Esophagus (tissue), 2 donors: ENCODE measurements around the gene FADS1. TPM values are rescaled to one million over a fixed set of nuclear protein-coding genes. Genes with fewer than 3 reads are reported as not detected.

Experiments used
- H3K27ac ChIP-seq, 2 donors: one replicate each; pipeline ENCODE4 v1.5.1; 2013; ENCODE audit warnings: low read depth in 2 of 2, mild to moderate bottlenecking in 2 of 2, inconsistent platforms in 1 of 2, low read length in 1 of 2, moderate library complexity in 1 of 2
- H3K27me3 ChIP-seq, 2 donors: one replicate each; pipeline ENCODE4 v1.6.1; 2013; ENCODE audit warnings: low read length in 2 of 2, control low read depth in 1 of 2, mild to moderate bottlenecking in 1 of 2; ENCODE audit not compliant: insufficient read depth in 2 of 2, control insufficient read depth in 1 of 2
- H3K36me3 ChIP-seq, 2 donors: one replicate each; pipeline ENCODE4 v1.6.1; 2013; ENCODE audit warnings: low read length in 1 of 2; ENCODE audit not compliant: control insufficient read depth in 2 of 2, insufficient read depth in 2 of 2
- H3K4me1 ChIP-seq, 2 donors: one replicate each; pipeline ENCODE4 v1.6.1; 2013; ENCODE audit warnings: low read length in 1 of 2; ENCODE audit not compliant: control insufficient read depth in 2 of 2, insufficient read depth in 2 of 2
- H3K4me3 ChIP-seq, 2 donors: one replicate each; pipeline ENCODE4 v1.5.1; 2013; ENCODE audit warnings: low read length in 2 of 2, mild to moderate bottlenecking in 2 of 2, low read depth in 1 of 2, moderate library complexity in 1 of 2
- H3K9me3 ChIP-seq, 2 donors: one replicate each; pipeline ENCODE4 v1.6.1; 2013; ENCODE audit warnings: mild to moderate bottlenecking in 2 of 2, low read depth in 1 of 2, low read length in 1 of 2, moderate library complexity in 1 of 2; ENCODE audit not compliant: control insufficient read depth in 2 of 2, insufficient read depth in 1 of 2
- WGBS, 2 donors: extraction: QIAGEN DNeasy Blood & Tissue Kit; methylation state at CpG; one replicate each; pipeline ENCODE4 v1.1.7; 2013; 5-methylcytosine and 5-hydroxymethylcytosine counted together
- polyA plus RNA-seq, 2 donors: library from polyadenylated mRNA; stranded (reverse); fragments of 200-250 nt; gene quantifications; one replicate each; pipeline ENCODE4 v1.2.3, GENCODE V29; 2013
- donor health status: healthy with polysubstance abuse.
- donor health status: Bipolar disorder and iron deficiency.

FADS1 gene
- polyA plus RNA-seq, 2 donors, result 1.1 to 1.6 TPM

- H3K4me1 ChIP-seq, result peaks cover 3 to 23% of the 10 kb centered on the region in 2 donors
- WGBS, 2 donors, result 54 to 67% methylated on average over 16 of the region's 16 CpGs
- no peaks in the 10 kb centered on the region for H3K9me3 ChIP-seq
- peak overlapping the region; percentile 34 to 58 for H3K4me3 ChIP-seq
- H3K27ac ChIP-seq, result peak overlapping the region; percentile 65 to 91
- no peaks in the 10 kb centered on the region for H3K27me3 ChIP-seq
- H3K36me3 ChIP-seq, result no peaks in the 10 kb centered on the region
Measured at GRCh38 chr11:61814247-61814957, 2.4 kb downstream of the FADS1 start.

- Histone ChIP-seq H3K9me3 (no peaks in the 10 kb centered on the region), H3K27ac (no peak overlapping the region), H3K36me3 (no peaks in the 10 kb centered on the region), H3K27me3 (no peaks in the 10 kb centered on the region), H3K4me3 (no peak overlapping the region), H3K4me1 (peaks cover 3 to 23% of the 10 kb centered on the region in 2 donors)
- WGBS, 2 donors, result 95 to 96% methylated on average over 4 of the region's 4 CpGs
Measured at GRCh38 chr11:61812736-61813411, 3.9 kb downstream of the FADS1 start.

DNA sequence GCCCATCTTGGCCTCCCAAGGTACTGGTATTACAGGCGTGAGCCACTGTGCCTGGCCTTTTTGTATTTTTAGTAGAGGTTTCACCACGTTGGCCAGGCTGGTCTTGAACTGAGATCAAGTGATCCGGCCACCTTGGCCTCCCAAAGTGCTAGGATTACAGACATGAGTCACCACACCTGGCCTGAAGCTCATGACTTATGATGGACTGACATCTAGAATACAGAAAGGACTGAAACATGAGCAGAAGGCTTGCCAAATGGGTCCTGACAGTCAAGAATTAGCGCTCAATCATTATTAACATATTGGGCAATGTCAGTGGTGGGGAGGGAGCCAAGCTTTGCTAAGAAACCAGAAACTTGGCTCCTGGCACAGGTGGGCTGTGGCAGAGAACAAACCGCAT is 5.0 kb downstream of the FADS1 start:
- H3K27ac ChIP-seq, result no peak overlapping the region
- peaks cover 3 to 23% of the 10 kb centered on the region in 2 donors for H3K4me1 ChIP-seq
- H3K36me3 ChIP-seq, result no peaks in the 10 kb centered on the region
- H3K4me3 ChIP-seq, result no peak overlapping the region
- WGBS, 2 donors, result 73 to 74% methylated on average over 5 of the region's 5 CpGs
- H3K27me3 ChIP-seq, result no peaks in the 10 kb centered on the region
- no peaks in the 10 kb centered on the region for H3K9me3 ChIP-seq

GRCh38 chr11:61810671-61811175 is 6.1 kb downstream of the FADS1 start:
- H3K27ac ChIP-seq, result no peak overlapping the region
- H3K4me3 ChIP-seq, result no peak overlapping the region
- no peaks in the 10 kb centered on the region for H3K9me3 ChIP-seq
- H3K27me3 ChIP-seq, result no peaks in the 10 kb centered on the region
- no peaks in the 10 kb centered on the region for H3K36me3 ChIP-seq
- peaks cover under 1 to 16% of the 10 kb centered on the region in 2 donors for H3K4me1 ChIP-seq
- WGBS, 2 donors, result 94 to 96% methylated on average over 8 of the region's 8 CpGs

- H3K4me3 ChIP-seq, result no peak overlapping the region
- peaks cover 0 to 7% of the 10 kb centered on the region in 2 donors for H3K36me3 ChIP-seq
- no peaks in the 10 kb centered on the region for H3K27me3 ChIP-seq
- no peak overlapping the region for H3K27ac ChIP-seq
- 92 to 96% methylated on average over 5 of the region's 5 CpGs for WGBS, 2 donors
- H3K9me3 ChIP-seq, result no peaks in the 10 kb centered on the region
- no peaks in the 10 kb centered on the region for H3K4me1 ChIP-seq
Measured at GRCh38 chr11:61806785-61807184, 10.0 kb downstream of the FADS1 start.

DNA sequence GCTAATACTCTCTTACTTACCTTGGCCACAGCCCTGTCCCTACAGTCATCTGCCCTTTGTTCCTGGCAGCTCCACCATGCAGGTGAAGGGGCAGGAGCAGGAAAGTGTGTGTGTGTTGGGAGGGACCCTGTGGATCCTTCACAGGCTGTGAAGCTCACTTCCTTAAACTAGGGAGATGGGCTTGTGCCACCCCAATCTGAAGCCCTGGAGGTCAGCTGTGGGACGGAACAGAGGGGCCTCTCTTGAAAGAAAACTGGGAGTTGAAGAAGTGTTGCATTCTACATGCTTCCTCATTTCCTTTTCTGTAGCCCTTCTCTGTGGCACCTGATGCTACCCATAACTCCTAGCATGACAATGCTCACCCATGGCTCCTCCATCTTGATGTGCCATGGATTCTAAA is 11.7 kb downstream of the FADS1 start:
- Histone ChIP-seq H3K4me3 (no peak overlapping the region), H3K9me3 (no peaks in the 10 kb centered on the region), H3K27ac (no peak overlapping the region), H3K4me1 (no peaks in the 10 kb centered on the region), H3K27me3 (no peaks in the 10 kb centered on the region), H3K36me3 (peaks cover 0 to 7% of the 10 kb centered on the region in 2 donors)
- 87 to 95% methylated on average over 1 of the region's 1 CpG for WGBS, 2 donors

GRCh38 chr11:61803889-61804647 is 12.7 kb downstream of the FADS1 start:
- Histone ChIP-seq H3K4me3 (no peak overlapping the region), H3K27me3 (no peaks in the 10 kb centered on the region), H3K4me1 (no peaks in the 10 kb centered on the region), H3K27ac (no peak overlapping the region), H3K9me3 (no peaks in the 10 kb centered on the region), H3K36me3 (peaks cover 0 to 7% of the 10 kb centered on the region in 2 donors)
- WGBS, 2 donors, result 78 to 87% methylated on average over 3 of the region's 3 CpGs

GRCh38 chr11:61802605-61803004 is 14.2 kb downstream of the FADS1 start:
- Histone ChIP-seq H3K4me3 (no peak overlapping the region), H3K27me3 (no peaks in the 10 kb centered on the region), H3K9me3 (no peaks in the 10 kb centered on the region), H3K36me3 (peaks cover 0 to 7% of the 10 kb centered on the region in 2 donors), H3K4me1 (no peaks in the 10 kb centered on the region), H3K27ac (no peak overlapping the region)
- WGBS, 2 donors, result 90 to 94% methylated on average over 6 of the region's 6 CpGs
